Measurements from ENCODE around the gene CASP10.
"Not testable (repeated sequence)": the region's sequence is repeated elsewhere in the genome, so short reads cannot be mapped to it uniquely, and the experiment has no call there.

The CASP10 gene

GRCh38 chr2:201139836-201140604, 42.9 kb upstream of the CASP10 start:
- no peak overlapping the region for H3K4me3 ChIP-seq (ENCODE audit: low read depth, low read length)
- DNase-seq (ENCODE audit: low read depth): no peak
- no peak for TF ChIP-seq CTCF (IDR thresholded peaks at IDR 0.05; ENCODE audit: low read depth, low read length, missing control alignments)

GRCh38 chr2:201144101-201145051, 38.6 kb upstream of the CASP10 start:
- TF ChIP-seq CTCF (IDR thresholded peaks at IDR 0.05; ENCODE audit: low read depth, low read length, missing control alignments): no peak
- DNase-seq (ENCODE audit: low read depth): no peak
- no peak overlapping the region for H3K4me3 ChIP-seq (ENCODE audit: low read depth, low read length)

- H3K4me3 ChIP-seq (ENCODE audit: low read depth, low read length): no peak overlapping the region
- no peak for TF ChIP-seq CTCF (IDR thresholded peaks at IDR 0.05; ENCODE audit: low read depth, low read length, missing control alignments)
- no peak for DNase-seq (ENCODE audit: low read depth)
Measured at GRCh38 chr2:201148434-201148990, 34.4 kb upstream of the CASP10 start.

- no peak overlapping the region for H3K4me3 ChIP-seq (ENCODE audit: low read depth, low read length)
- DNase-seq (ENCODE audit: low read depth): no peak
- TF ChIP-seq CTCF (IDR thresholded peaks at IDR 0.05; ENCODE audit: low read depth, low read length, missing control alignments): no peak
Measured at GRCh38 chr2:201149064-201149820, 33.7 kb upstream of the CASP10 start.

GRCh38 chr2:201149821-201150165, 33.1 kb upstream of the CASP10 start:
- not testable (repeated sequence) for DNase-seq (ENCODE audit: low read depth); H3K4me3 ChIP-seq (ENCODE audit: low read depth, low read length)

GRCh38 chr2:201150454-201151020, 32.4 kb upstream of the CASP10 start:
- H3K4me3 ChIP-seq (ENCODE audit: low read depth, low read length): no peak overlapping the region
- DNase-seq (ENCODE audit: low read depth): no peak
- TF ChIP-seq CTCF (IDR thresholded peaks at IDR 0.05; ENCODE audit: low read depth, low read length, missing control alignments): no peak

Data from GM12864 (cell line).